HL-60 (cell line): Measurements from ENCODE around the gene CYSTM1.

Experiments used
- DNase-seq, 2 experiments: peaks; one replicate each; pipeline ENCODE4 v3.0.0-alpha.2; 2010 to 2020; ENCODE audit warnings: low read depth in 1 of 2, low spot score in 1 of 2
- H3K27ac ChIP-seq: fragments of 250-450 bp; sonication (Bioruptor Pico); replicated peaks from 2 replicates; pipeline ENCODE4 v1.5.1; 2020; ENCODE audit warnings: mild to moderate bottlenecking, moderate library complexity
- H3K27me3 ChIP-seq: fragments of 250-450 bp; sonication (Bioruptor Pico); 2 replicates; pipeline ENCODE4 v1.5.1; 2021; ENCODE audit warnings: mild to moderate bottlenecking, moderate library complexity; ENCODE audit not compliant: insufficient read depth, poor library complexity, severe bottlenecking
- H3K4me3 ChIP-seq: replicated peaks from 2 replicates; pipeline ENCODE4 v1.5.1; 2011; ENCODE audit warnings: mild to moderate bottlenecking, control low read depth, low read length; ENCODE audit not compliant: insufficient read depth
- CTCF ChIP-seq: IDR thresholded peaks from one replicate; pipeline ENCODE4 v1.5.1; 2011; ENCODE audit warnings: low read length, control low read depth, inconsistent platforms; ENCODE audit not compliant: insufficient read depth
- GABPA ChIP-seq: IDR thresholded peaks from 2 replicates; pipeline ENCODE4 v1.6.1; 2012; ENCODE audit warnings: low read depth
- POLR2AphosphoS5 ChIP-seq: IDR thresholded peaks from 2 replicates; pipeline ENCODE4 v1.6.1; 2012; ENCODE audit warnings: low read depth
- REST ChIP-seq: IDR thresholded peaks from 2 replicates; pipeline ENCODE4 v1.6.1; 2012; ENCODE audit warnings: low read depth; ENCODE audit not compliant: insufficient replicate concordance
- SPI1 ChIP-seq: IDR thresholded peaks from 2 replicates; pipeline ENCODE4 v1.6.1; 2012; ENCODE audit warnings: low read depth, mild to moderate bottlenecking, borderline replicate concordance

Gene CYSTM1

GRCh38 chr5:140273401-140273877 is 98.5 kb downstream of the CYSTM1 start:
- Histone ChIP-seq H3K27ac (peak overlapping the region; percentile 64), H3K27me3 (no peaks in the 10 kb centered on the region), H3K4me3 (peak overlapping the region; percentile 6; the same call in 1 of the 2 replicates)
- DNase-seq = peak; percentile 93 to 96
- peak; percentile 73 for TF ChIP-seq POLR2AphosphoS5
- peak; percentile 53; the same call in 1 of the 2 replicates for TF ChIP-seq SPI1
- TF ChIP-seq REST = no peak

GRCh38 chr5:140275837-140276236 is 100.8 kb downstream of the CYSTM1 start:
- peak overlapping the region; percentile 64 for H3K27ac ChIP-seq
- no peak overlapping the region for H3K4me3 ChIP-seq
- no peak for TF ChIP-seq REST
- no peak for TF ChIP-seq POLR2AphosphoS5
- TF ChIP-seq GABPA = no peak
- H3K27me3 ChIP-seq = no peaks in the 10 kb centered on the region
- no peak for DNase-seq

- no peak overlapping the region for H3K4me3 ChIP-seq
- H3K27ac ChIP-seq = no peak overlapping the region
- TF ChIP-seq POLR2AphosphoS5 (no peak), SPI1 (no peak)
- DNase-seq = no peak
- no peaks in the 10 kb centered on the region for H3K27me3 ChIP-seq
Observed at GRCh38 chr5:140282266-140282665, 107.3 kb downstream of the CYSTM1 start.

- TF ChIP-seq CTCF (no peak), POLR2AphosphoS5 (no peak), SPI1 (no peak), REST (no peak), GABPA (no peak)
- Histone ChIP-seq H3K27me3 (no peaks in the 10 kb centered on the region), H3K4me3 (no peak overlapping the region), H3K27ac (no peak overlapping the region)
- DNase-seq = no peak
Observed at GRCh38 chr5:140284013-140284412, 109.0 kb downstream of the CYSTM1 start.
